ENCODE results near the gene NFATC2.
"Not testable (repeated sequence)": the region's sequence is repeated elsewhere in the genome, so short reads cannot be mapped to it uniquely, and the experiment has no call there.

Gene NFATC2

DNA sequence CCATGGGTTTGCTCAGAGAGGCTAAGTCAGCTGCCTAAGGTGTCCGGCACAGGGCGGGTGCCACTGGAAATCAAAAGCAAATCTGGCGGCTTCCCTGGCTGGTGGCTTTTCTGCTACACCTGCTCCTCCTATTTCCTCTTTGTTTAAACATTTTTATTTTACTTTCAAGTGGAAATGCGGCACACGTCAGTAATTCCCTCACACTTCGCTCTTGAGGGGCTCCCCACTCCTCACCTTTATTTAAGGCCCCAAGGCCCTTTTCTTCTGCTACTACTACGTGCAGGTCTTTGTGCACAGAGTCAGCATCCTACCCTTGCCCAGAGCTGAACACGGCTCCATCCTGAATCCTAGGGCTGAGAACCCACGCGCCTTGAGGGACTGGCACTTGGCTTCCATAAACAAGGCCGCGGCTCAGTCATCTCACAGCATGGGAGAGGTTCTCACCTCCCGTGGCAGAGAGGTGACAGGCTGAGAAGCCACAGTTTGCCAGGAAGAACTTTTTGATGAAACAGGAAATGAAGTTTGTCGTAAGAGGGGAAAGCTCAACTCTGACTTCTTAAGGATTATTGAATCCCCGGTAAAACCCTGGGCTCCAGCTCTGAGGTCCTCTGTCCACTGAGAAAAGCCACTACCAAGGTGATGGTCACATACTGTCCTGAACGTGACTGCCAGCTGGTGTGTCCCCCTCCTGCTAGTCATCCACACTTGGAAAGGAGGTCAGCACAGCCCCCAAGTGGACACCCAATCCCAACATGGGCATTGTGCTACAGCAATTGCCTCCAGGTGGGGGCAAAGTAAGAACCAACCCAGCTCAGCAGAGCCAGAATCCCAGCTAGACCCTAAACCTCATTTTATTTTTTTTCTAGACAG lies 48.0 kb downstream of the NFATC2 start:
- no peak for DNase-seq (ENCODE audit: low read depth)

DNA sequence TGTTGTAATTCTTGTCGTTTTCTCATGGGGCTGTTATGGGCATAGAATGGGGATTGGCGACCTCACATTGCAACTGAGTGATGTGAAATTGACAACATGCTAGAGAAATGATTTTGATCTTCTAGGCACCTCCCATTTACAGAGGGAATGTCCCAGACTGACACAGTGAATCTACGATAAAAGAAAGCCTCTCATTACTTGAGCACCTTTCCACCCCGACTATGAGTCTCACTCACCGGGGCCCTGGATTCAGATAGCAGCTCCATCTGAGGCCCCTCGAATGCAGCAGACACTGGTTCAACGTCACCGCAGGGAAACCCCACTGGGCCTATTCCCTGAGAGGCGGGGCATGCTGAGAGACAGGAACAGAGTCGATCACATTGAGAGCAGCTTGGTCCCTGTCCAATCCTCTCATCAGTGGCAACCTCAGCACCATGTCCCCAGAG lies 49.1 kb downstream of the NFATC2 start:
- no peak for DNase-seq (ENCODE audit: low read depth)

DNA sequence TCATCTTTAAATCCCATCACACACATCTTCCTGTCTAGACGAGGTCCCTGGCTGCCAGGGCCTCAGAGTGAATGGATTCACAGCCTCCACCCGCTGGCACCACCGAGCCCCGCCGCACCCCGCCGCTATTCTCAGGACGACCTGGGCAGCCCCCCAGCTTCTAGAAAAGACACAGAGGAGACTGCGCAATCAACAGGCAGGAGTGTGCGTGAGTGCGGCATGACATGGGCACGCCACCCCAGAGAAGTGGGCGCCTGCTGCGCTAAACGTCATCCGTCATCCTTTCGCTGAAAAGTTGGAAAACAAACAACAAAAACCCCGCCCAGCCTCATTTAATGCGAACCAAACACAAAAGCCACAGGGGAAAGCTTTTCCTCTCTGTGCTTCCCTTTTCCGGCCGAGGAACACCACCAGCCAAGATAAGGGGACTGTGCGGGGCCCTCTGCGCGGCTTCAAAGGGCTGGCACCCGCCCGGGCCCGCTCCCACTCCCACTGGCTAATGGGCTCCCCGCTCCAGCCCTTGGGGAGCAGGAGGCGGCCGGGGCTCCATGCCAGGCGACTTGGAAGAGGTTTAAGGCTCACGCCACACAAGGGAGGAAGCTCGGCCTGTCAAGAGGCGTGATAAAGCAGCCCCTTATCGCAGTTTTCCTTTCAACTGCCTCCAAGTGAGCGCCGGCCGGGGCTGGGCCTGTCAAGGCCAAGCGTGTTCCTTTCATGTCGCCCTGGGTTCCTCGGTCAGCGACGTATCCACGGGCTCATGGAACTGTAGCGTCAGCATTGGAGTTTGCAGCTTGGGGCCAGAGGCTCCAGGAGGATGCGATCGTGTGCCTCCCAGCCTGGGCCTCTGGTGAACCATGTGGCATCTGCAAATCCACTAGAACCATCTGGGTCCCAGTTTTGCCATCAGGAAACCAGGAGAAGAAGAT lies 50.1 kb downstream of the NFATC2 start:
- no peak for DNase-seq (ENCODE audit: low read depth)

DNA sequence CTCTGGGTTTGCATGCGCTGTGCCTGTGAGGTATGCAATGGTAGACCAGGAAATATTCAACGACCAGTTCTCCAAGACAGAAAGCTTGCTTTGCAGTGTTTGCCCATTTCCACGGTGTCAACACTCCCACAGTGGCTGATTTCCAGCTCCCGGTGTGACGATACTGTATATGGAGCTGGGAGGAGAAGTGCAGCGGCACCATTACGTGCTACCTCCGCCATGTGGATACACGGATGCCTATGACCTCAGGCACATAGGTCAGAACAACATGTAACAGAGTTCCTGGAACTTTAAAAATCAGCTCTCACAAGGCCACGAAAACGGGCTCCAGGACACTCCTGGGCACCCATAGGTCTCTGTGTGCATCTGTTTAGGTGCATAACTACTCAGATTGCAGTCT lies 51.1 kb downstream of the NFATC2 start:
- DNase-seq (ENCODE audit: low read depth), result no peak

DNA sequence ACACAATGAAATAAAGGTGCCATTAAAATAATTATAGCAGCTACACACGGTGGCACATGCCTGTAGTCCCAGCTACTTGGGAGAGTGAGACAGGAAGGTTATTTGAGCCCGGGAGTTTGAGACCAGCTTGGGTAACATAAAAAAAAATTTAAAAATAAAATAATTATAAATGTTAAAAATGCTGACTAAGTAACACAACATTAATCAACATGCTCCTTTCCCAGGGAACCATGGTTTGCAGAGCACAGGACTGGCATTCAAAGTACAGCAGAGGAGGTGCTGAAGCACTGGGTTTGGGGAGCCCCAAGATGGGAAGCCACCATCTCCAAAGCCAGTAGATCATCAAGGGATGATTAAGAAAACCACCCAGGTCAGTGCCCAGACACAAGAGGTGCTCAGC lies 51.9 kb downstream of the NFATC2 start:
- DNase-seq (ENCODE audit: low read depth), result no peak

DNA sequence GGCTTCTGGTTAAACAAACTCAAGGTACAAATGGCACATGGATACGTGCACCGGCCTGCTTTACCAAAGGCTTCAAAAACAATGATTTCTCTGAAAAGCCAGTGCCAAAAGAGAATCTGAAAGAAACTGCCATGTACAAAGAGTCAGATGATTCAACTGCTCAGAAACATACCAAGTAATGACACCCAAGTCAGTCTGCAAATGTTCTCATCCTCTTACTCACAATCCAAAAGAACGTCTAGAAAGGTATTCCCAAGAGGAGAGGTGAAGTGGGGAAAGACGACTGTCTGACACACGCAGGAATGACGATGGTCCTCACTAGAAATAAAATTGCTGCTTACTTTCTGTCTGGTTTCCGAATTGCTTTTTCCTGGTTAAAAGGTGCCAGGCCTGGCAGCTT lies 52.9 kb downstream of the NFATC2 start:
- DNase-seq (ENCODE audit: low read depth), result no peak

DNA sequence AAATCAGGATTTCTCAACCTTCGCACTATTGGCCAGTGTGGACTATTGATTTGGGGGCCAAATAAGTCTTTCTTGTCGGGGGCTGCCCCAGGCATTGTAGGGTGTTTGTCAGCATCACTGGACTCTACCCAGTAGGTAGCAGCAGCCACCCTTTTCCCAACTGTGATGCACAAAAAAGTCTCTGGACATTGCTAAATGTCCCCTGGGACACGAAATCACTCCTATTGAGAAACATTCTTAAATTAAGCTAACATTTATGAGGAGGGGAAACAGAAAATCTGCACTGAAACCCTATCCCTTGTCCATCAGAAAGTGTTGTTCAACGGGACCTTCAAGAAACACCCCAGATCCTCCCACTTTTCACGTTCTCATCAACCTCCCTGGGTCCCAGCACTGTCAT lies 54.2 kb downstream of the NFATC2 start:
- no peak for DNase-seq (ENCODE audit: low read depth)

DNA sequence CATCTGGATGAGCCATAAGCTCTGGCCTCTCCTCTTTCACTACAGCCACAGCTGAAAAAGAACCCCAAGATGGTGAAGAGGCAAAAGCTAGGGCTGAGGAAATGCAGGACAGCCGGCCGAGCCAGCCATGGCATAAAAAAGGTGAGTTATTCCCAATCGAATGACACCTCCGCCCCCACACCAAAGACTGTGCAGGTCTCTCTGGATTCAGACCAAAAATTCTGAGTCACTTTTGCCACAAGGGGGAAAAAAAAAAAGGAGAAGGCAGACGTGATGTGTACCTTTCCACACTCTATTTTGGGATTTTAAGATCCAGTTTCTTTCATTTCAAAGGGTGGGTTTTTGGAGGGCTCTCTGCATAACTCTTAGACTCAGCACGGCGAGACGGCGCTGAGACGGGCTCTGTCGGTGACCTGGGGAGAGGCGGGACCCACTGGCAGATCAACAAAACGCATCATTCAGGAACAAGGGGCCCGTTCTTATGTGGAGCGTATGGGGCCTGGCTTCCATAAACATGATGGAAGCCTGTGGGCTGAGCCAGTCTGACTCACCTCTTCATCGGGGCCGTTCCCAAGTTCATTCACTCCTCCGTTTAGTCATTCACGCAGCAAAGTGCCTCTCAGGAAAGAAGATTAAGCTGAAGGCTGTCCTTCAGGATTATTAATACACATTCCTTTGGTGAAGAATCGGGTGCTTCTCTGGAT lies 54.8 kb downstream of the NFATC2 start:
- DNase-seq (ENCODE audit: low read depth), result peak; percentile 77

DNA sequence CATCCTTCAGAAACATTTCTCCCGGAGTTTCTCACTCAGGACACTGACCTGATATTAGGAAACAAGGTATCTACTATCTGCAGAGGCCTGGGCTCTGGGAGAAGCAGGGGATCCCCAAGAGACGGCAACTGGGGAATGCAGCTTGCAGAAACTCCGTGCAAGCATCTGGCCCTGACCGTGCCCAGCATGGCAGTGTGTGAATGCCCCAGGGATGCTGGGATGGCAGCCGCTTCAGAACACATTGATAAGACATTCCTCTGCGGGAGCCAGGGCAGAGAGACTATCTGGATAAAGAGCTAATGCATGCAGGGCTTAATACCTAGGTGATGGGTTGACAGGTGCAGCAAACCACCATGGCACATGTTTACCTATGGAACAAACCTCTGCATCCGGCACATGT lies 55.4 kb downstream of the NFATC2 start:
- no peak for DNase-seq (ENCODE audit: low read depth)

DNA sequence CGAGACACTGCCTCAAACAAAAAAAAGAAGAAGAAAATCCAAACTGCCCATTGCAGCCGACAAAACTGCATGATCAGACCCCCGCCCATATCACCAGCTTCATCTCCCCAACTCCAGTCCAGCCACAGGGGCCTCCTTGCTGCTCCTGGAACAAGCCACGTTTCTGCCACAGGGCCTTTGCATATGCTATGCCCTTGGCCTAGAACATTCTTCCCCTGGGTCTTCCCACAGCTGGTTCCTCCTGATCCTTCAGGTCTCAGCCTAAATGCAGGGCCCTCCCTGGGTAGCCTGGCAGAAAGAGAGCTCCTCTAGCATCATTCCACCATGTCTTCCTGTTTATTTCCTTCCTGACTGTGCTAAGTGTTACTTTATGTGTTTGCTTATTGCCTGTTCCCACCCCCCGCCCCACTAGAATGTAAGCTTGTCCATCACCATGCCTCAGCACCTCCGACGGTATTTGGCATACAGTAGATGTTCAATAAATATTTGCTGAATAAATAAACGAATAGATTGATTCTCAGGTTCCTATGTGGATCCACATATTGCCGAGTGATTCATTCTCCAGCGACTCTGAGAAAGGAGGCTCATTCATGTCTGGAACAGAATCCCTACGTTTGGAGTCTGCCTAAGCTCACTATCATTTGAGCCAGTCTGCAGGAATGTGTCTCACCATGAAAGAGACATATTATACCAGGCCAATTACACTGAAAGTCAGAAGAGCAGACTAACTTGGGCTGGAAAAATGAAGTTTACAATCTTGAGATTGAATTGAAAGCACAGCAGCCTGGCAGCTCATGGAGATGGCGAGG lies 56.1 kb downstream of the NFATC2 start:
- DNase-seq (ENCODE audit: low read depth), result no peak

DNA sequence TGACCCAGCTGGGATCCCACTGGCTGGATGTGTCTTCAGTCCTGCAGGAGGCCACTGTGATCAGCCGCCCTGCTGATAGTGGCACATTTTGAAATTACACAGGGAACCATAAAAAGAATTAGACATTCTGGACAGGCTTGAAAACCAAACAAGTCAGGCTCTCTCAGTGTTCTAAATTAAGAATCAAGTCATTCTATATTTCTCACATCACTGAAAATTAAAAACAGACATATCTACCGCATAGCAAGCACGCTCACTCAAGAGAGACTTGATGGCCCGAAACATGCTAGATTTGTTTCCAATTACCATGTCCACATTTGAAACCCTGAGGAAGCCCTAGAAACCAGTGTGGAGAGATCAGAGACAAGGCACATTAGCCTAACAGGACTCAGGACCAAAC lies 57.7 kb downstream of the NFATC2 start:
- DNase-seq (ENCODE audit: low read depth), result no peak

DNA sequence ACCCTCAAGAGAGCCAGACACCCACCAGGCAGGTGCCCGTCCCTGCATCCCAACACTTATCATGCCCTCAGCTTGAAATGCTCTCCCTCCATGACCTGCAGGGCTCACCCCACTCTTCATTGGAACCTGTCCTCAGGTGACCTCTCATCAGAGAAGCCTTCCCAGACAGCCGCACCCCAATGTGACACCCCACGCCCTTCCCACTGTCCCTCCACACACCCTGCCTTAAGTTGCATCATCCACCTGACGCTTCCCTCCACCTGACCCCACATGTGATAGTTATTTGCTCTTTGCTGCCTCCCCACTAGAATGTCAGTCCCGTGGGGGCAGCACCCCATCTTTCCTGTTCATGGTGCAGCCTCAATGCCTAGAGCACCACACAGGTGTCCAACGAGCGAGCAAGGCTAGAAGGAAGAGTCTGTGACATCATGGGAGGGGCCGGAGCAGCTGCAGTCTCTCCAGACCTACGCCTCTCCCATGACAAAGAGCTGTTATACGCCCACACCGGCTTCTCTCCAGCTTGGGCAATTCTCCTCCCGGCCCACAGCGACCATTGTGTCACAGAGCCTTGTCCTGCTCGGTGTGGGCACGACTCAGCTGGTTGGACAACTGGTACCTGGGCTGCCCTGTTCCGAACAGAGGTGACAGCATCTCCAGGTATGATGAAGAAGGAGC lies 58.2 kb downstream of the NFATC2 start:
- no peak for DNase-seq (ENCODE audit: low read depth)

DNA sequence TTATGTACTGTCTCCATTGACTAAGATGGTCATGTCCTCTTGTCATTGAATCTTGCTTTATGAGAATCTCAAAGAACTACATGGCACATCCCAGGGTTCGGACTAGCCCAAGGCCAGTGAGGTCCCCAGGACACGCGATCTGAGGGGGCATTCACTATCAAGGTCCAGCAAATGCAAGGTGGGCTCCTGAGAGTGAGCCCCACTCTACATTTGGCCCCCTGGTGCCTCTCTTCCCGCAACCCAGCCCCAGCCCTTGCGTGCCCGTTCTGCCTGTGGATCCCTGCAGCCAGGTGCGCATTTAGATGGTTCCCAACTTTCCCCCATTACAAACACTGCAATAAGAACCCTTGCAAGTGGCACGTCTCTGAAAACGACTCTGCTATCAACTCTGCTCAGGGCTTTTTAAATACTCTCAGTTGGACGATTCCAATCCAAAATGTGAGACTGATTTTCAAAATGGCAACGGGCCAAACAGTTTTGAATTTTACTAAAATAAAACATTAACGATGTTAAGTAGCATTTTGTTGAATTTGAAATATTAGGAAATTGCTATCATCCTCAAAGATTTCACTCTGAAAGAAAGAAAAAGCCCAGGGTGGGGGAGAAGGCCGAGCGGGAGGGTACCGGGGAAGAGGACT lies 59.6 kb downstream of the NFATC2 start:
- DNase-seq (ENCODE audit: low read depth), result no peak

DNA sequence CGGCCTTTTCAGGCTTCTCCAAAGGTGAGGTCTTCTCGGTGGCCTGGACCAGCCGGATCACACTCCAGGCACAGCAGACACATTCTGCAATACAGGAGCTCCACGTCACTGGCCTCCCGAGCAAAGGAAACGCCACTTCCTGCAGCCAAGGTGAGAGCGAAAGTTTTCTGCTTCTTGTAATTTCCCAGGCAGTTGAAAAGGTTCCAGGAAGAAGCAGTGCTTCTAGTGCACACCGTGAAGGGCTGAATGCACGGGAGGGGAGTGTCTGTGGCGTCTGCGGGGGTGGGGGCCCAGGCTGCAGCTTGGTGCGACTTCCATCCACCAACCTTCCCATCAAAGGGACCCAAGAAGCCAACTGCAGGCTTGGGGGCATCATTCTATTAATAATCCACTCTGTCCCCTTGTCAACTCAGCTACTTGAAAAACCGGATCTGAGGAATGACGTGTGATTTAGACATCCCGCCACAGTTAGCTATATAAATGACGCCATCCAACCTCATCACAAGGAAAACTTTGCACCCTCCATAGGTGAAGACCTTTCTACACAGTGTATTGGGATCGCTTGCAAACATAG lies 61.1 kb downstream of the NFATC2 start:
- no peak for DNase-seq (ENCODE audit: low read depth)

DNA sequence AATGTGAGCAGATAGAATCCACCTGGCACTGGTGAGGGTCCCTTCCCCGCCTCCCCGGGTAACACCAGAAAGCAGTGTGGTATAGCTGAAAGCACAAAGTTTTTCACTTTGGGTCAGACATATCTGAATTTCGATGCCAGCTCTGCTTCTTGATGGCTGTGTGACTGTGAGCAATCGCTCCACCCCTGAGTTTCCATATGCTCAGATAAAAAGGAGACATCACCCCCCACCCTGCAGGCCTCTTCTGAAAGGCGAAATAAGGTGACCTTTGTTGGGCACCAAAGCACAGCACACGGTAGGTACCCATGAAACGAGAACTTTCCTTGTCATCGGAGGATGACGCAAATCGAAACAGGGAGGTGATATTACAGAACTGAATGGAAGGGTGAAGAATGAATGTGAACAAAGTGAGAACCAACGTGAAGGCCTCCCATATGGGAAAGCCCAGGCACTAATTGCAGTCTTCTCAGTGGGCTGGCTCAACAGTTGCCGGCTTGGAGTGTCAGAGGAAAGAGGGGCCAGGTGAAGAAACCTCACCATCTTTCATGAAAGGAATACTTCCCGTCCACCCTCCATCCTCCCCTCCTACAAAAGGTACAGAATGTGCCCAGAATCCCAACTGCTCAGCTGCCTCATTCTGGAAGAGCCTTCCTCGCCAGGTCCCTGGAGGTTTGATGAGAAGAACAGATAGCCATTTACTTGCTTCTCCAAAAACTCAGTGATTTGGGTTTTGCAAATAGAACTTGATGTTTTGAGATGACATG lies 61.8 kb downstream of the NFATC2 start:
- DNase-seq (ENCODE audit: low read depth), result no peak

DNA sequence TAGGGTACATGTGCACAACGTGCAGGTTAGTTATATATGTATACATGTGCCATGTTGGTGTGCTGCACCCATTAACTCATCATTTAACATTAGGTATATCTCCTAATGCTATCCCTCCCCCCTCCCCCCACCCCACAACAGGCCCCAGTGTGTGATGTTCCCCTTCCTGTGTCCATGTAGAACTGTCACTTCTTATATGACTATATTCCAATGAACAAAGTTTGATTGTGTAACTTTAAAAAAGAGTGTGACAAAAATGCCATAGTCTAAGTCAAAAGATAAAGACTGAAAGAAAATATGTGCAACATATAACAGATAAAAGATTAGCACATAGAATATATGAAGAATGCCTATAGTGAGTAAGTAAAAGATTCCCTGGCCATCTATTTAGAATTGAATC lies 66.4 kb downstream of the NFATC2 start:
- not testable (repeated sequence) for DNase-seq (ENCODE audit: low read depth)

DNA sequence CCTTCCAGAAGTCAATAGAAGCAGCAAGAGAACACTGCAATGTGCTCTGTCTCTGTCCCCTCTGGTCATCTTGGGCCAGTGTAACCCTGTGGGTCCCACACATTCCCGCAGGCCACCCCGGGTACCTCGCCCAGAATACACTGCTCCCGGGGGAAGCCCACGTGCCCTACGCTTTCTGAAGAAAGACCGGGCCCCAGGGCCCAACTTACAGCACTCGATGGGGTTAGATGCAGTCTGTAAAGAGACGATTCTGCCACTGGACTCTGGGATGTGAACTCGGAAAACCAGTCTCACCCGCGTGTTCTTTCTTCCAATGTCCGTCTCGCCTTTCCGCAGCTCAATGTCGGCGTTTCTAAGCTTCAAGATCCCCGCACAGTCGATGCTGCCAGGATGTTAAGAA lies 68.7 kb downstream of the NFATC2 start:
- no peak for DNase-seq (ENCODE audit: low read depth)

DNA sequence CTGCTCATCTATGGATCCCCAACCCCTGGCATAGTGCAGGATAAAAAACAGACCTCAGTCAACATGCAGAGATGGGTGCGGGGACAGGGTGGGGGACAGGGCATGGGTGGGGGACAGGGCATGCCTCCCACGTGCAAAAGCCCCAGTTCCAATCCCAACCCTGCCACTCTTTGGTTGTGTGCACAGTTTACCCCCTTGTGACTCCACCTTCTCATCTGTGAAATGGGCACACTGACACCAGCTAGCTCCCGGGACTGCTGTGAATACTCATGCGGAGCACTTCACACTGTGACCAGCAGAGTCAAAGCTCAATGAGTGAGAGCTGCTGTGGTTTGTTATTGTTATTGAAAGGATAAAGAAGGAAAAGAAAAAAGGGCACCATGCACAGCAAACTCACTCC lies 69.3 kb downstream of the NFATC2 start:
- DNase-seq (ENCODE audit: low read depth), result no peak

DNA sequence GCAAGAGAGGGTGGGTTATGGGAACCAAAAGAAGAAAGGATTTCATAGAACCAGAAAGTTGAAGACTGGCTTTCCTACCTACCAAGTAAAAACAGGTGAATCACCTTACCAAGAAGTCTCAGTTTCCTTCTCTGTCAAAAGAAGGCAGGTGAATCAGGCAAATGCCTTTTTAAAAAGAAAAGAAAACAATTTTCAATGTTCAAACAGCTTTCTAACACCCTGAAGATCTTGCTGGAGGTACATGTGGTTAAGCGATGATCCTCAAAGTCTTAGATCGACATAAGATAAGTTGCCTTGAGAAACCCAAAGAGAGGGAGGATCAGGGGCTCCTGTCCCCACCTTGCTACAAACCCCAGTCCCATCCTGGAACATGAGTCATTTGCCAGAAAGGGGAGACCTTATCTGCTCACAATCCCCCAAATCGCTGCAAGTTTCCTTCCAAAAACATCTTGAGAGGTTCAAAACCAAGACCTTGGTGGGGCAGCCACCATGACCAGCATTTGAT lies 71.6 kb downstream of the NFATC2 start:
- no peak for DNase-seq (ENCODE audit: low read depth)
